ENCODE measurements around the gene HOXD3. TPM values are rescaled to one million over a fixed set of nuclear protein-coding genes. Genes with fewer than 3 reads are reported as not detected.

The HOXD3 gene
- polyA plus RNA-seq, 1 of the 3 experiments (the other 2 are of a cell fraction), result 0.81 TPM

GRCh38 chr2:176114930-176115625, 42.0 kb upstream of the HOXD3 start:
- 92% methylated on average over 14 of the region's 16 CpGs for WGBS (ENCODE audit: low lambda C conversion rate)
- TF ChIP-seq JUND (IDR thresholded peaks at IDR 0.05), result no peak
- no peak for TF ChIP-seq TEAD4 (IDR thresholded peaks at IDR 0.05; ENCODE audit: borderline replicate concordance, insufficient read depth)
- TF ChIP-seq USF2 (IDR thresholded peaks at IDR 0.05; ENCODE audit: borderline replicate concordance, low read depth, low read length), result no peak
- no peak for TF ChIP-seq RFX5 (IDR thresholded peaks at IDR 0.05; ENCODE audit: low read length)
- TF ChIP-seq YY1 (IDR thresholded peaks at IDR 0.05; ENCODE audit: low read depth), result no peak
- no peak for TF ChIP-seq MAX (IDR thresholded peaks at IDR 0.05; ENCODE audit: low read depth)
- TF ChIP-seq REST (IDR thresholded peaks at IDR 0.05; ENCODE audit: low read depth, low read length), result no peak
- no peak for TF ChIP-seq NFIC (IDR thresholded peaks at IDR 0.05; ENCODE audit: borderline replicate concordance)
- no peak for TF ChIP-seq EZH2phosphoT487 (IDR thresholded peaks at IDR 0.05; ENCODE audit: borderline replicate concordance, low read depth)
- H3K79me2 ChIP-seq (ENCODE audit: insufficient read depth), result no peaks in the 10 kb centered on the region
- H4K20me1 ChIP-seq (ENCODE audit: insufficient read depth), result no peaks in the 10 kb centered on the region
- H2AFZ ChIP-seq (ENCODE audit: low read depth), result no peak overlapping the region
- H3K27me3 ChIP-seq (ENCODE audit: insufficient read depth), result peaks cover 64% of the 10 kb centered on the region; the same call in 1 of the 2 replicates
- H3K27ac ChIP-seq (ENCODE audit: low read depth in 2 of 2, low read length in 1 of 2), result no peak overlapping the region
- no peak overlapping the region for H3K4me2 ChIP-seq
- H3K4me1 ChIP-seq (ENCODE audit: control insufficient read depth in 1 of 2, insufficient read depth in 2 of 2, low read depth in 1 of 2, low read length in 1 of 2), result peaks cover 0 to 10% of the 10 kb centered on the region in 2 experiments; a peak in 2 of 4 replicates
- H3K9ac ChIP-seq, result no peak overlapping the region
- DNase-seq, result no peak
- H3K4me3 ChIP-seq (ENCODE audit: low read depth in 2 of 2, low read length in 1 of 2), result no peak overlapping the region
- no peaks in the 10 kb centered on the region for H3K36me3 ChIP-seq (replicated peaks in 1 of 2; ENCODE audit: control insufficient read depth in 1 of 2, insufficient read depth in 2 of 2, low read length in 1 of 2)
- no peaks in the 10 kb centered on the region for H3F3A ChIP-seq (replicated peaks; ENCODE audit: insufficient read depth)
- CTCF ChIA-PET, result interaction anchor here (1.0 to 17.7 kb wide), 9 partner anchors 8 to 538 kb away, joined by 3 to 264 read pairs (median 9); partner anchors contain the start of genes HOXD11, HOXD12, HOXD13 and HOXD9
- no peaks in the 10 kb centered on the region for H3K9me2 ChIP-seq
- POLR2A ChIA-PET, result no interaction called here
- no peaks in the 10 kb centered on the region for H3K9me3 ChIP-seq
